SJCRH30 (cell line): ENCODE results near the gene CEP85. TPM values are rescaled to one million over a fixed set of nuclear protein-coding genes. Genes with fewer than 3 reads are reported as not detected.
A peak's percentile ranks its signal among the peaks of the same experiment; 100 is the strongest.

ENCODE experiments used
- DNase-seq, 2 experiments: peaks; one replicate each; pipeline ENCODE4 v3.0.0-alpha.2; 2015 to 2020
- H3K27ac ChIP-seq: fragments of 250-450 bp; sonication (Bioruptor Pico); 2 replicates; pipeline ENCODE4 v1.5.1; 2020; ENCODE audit warnings: mild to moderate bottlenecking, moderate library complexity
- H3K27me3 ChIP-seq: fragments of 250-450 bp; sonication (Bioruptor Pico); 2 replicates; pipeline ENCODE4 v1.5.1; 2020; ENCODE audit warnings: mild to moderate bottlenecking, moderate library complexity
- H3K36me3 ChIP-seq: fragments of 250-450 bp; sonication (Bioruptor Pico); 2 replicates; pipeline ENCODE4 v1.5.1; 2020; ENCODE audit warnings: mild to moderate bottlenecking, moderate library complexity
- H3K4me1 ChIP-seq: fragments of 250-450 bp; sonication (Bioruptor Pico); 2 replicates; pipeline ENCODE4 v1.5.1; 2020; ENCODE audit warnings: mild to moderate bottlenecking, moderate library complexity
- H3K4me3 ChIP-seq: fragments of 250-450 bp; sonication (Bioruptor Pico); 2 replicates; pipeline ENCODE4 v1.5.1; 2020; ENCODE audit warnings: mild to moderate bottlenecking, moderate library complexity
- H3K9me3 ChIP-seq: fragments of 250-450 bp; sonication (Bioruptor Pico); replicated peaks from 2 replicates; pipeline ENCODE4 v1.5.1; 2020; ENCODE audit warnings: mild to moderate bottlenecking, moderate library complexity
- total RNA-seq: library from RNA; depleted of rRNA; stranded (reverse); fragments of >200 nt; shearing (Covaris generic); gene quantifications from 2 replicates; pipeline ENCODE4 v1.2.3, GENCODE V29; 2014

The CEP85 gene
- total RNA-seq, 1 experiment from 2014 or later = 39.1 TPM

DNA sequence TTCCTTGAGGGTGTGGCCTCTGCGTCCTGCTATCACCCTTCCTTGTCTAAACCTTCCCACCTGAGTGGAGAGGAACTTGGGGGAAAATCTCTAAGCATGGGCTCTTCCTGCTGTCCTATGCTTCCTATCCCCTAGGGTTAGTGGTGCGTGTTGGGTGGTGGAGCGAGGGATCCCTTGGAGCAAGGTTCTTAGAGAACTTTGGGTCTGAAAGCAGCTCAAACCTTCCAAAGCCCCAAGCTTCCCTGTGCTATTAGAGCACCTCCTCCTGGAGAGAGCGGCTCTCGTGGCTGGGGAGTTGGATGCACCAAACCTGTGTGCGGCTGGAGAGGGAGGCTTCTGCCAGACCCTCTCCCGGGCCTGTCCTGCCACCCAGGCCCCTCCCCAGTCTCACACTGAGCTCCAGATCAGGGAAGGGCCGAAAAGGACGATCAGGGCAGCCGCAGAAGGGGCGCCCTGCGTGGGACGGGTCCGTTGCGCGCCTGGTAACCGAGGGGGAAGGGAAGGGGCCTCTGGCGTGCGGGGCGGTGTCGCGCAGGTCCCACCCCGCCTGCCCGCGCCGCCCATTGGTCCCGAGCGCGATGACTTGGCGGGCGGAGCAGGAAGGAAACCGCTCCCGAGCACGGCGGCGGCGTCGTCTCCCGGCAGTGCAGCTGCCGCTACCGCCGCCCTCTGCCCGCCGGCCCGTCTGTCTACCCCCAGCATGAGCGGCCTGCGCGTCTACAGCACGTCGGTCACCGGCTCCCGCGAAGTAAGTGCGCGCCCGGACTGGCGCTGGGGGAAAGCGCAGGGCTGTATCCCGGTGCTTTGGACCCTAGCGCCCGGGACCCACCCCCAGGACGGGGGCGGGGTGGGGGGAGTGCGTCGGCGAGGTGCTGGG is 45.7 kb downstream of the CEP85 start, which contains the start of gene SH3BGRL3:
Gene SH3BGRL3 (plus strand): TSS at position 631 of the 877 bp plus-strand sequence. CDS start 70 bp downstream, at position 701.
- peak within 1 kb of the TSS; percentile 68 for H3K4me3 ChIP-seq
- peaks cover 16% of the 10 kb centered on the region for H3K36me3 ChIP-seq
- H3K9me3 ChIP-seq = no peaks in the 10 kb centered on the region
- DNase-seq = peak; percentile 87 to 88
- H3K4me1 ChIP-seq = peaks cover 54% of the 10 kb centered on the region
- H3K27me3 ChIP-seq = no peaks in the 10 kb centered on the region
- H3K27ac ChIP-seq = peak within 1 kb of the TSS; percentile 74

GRCh38 chr1:26280333-26281042 is 46.5 kb downstream of the CEP85 start:
- Histone ChIP-seq H3K4me1 (peaks cover 55% of the 10 kb centered on the region), H3K27ac (peak overlapping the region; percentile 74), H3K27me3 (no peaks in the 10 kb centered on the region), H3K4me3 (peak overlapping the region; percentile 68), H3K36me3 (peaks cover 12% of the 10 kb centered on the region), H3K9me3 (no peaks in the 10 kb centered on the region)
- DNase-seq = peak; percentile 53 to 57

DNA sequence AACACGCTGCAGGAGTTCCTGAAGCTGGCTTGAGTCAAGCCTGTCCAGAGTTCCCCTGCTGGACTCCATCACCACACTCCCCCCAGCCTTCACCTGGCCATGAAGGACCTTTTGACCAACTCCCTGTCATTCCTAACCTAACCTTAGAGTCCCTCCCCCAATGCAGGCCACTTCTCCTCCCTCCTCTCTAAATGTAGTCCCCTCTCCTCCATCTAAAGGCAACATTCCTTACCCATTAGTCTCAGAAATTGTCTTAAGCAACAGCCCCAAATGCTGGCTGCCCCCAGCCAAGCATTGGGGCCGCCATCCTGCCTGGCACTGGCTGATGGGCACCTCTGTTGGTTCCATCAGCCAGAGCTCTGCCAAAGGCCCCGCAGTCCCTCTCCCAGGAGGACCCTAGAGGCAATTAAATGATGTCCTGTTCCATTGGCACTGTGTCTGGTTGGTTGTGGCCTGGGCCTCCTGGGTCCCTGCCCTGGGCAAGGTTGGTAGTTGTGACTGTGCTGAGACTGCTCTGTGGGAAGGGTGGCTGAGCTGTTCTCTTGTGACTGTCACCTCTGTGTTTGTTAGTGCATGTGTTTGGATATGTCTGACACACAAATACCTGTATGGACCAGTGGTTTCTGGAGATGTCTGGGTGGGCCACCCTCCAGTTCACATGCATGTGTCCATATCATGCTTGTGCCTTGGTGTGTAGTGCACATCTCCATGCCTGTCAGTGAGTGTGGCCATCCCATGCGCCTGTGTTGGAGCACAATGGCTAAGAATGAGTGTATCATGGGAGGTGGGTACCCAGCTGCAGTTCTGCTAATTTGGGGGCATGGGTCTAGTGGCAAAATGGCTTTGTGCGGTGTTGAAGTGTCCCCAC is 47.3 kb downstream of the CEP85 start:
- Histone ChIP-seq H3K4me1 (peaks cover 46% of the 10 kb centered on the region), H3K4me3 (no peak overlapping the region), H3K27me3 (no peaks in the 10 kb centered on the region), H3K36me3 (peaks cover 12% of the 10 kb centered on the region), H3K9me3 (no peaks in the 10 kb centered on the region), H3K27ac (no peak overlapping the region)
- no peak for DNase-seq

- Histone ChIP-seq H3K36me3 (peaks cover 8% of the 10 kb centered on the region), H3K27me3 (no peaks in the 10 kb centered on the region), H3K4me1 (peaks cover 44% of the 10 kb centered on the region), H3K27ac (no peak overlapping the region), H3K4me3 (no peak overlapping the region), H3K9me3 (no peaks in the 10 kb centered on the region)
- peak; percentile 38 to 51 for DNase-seq
Observed at GRCh38 chr1:26281971-26282370, 48.0 kb downstream of the CEP85 start.

DNA sequence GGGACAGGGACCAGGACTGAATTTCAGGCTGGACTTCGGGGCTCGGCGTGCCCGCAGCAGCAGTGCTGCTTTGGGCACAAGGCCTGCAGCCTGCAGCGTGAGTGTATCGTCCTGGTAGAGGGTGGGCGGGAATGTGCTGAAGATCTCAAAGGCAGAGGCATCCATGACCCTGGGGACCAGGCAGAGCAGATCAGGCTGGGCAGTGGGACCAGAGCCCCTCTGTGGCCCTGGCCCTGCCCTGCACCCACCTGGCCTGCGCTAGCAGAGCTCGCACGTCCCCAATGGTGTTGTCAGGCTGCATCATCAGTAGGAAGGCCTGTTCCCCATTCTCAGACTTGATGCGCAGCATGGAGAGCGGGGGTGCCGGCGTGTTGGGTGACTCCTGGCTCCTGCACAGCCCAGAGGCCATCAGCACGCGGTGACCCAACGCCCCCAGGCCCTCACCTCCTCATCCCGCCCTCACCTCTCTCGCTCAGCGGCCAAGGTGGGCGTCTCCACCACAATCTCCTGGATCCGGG is 48.5 kb downstream of the CEP85 start:
- Histone ChIP-seq H3K27me3 (no peaks in the 10 kb centered on the region), H3K9me3 (no peaks in the 10 kb centered on the region), H3K36me3 (peaks cover 3% of the 10 kb centered on the region), H3K27ac (no peak overlapping the region), H3K4me3 (no peak overlapping the region), H3K4me1 (peaks cover 44% of the 10 kb centered on the region)
- DNase-seq = no peak

- DNase-seq = no peak
Observed at GRCh38 chr1:26283279-26283853, 49.4 kb downstream of the CEP85 start.

GRCh38 chr1:26283871-26284596 is 50.0 kb downstream of the CEP85 start:
- Histone ChIP-seq H3K9me3 (no peaks in the 10 kb centered on the region), H3K27ac (no peak overlapping the region), H3K4me3 (no peak overlapping the region), H3K4me1 (peaks cover 33% of the 10 kb centered on the region), H3K27me3 (no peaks in the 10 kb centered on the region), H3K36me3 (no peaks in the 10 kb centered on the region)
- no peak for DNase-seq

More at GRCh38 chr1:26283279-26283853, 49.4 kb downstream of the CEP85 start:
- H3K27me3 ChIP-seq = no peaks in the 10 kb centered on the region
- H3K4me3 ChIP-seq = no peak overlapping the region
- no peaks in the 10 kb centered on the region for H3K36me3 ChIP-seq
- no peak overlapping the region for H3K27ac ChIP-seq
- H3K9me3 ChIP-seq = no peaks in the 10 kb centered on the region
- H3K4me1 ChIP-seq = peaks cover 39% of the 10 kb centered on the region

- DNase-seq = peak; percentile 72 to 77
- 0 out of 2 replicates have a peak overlapping the region, but pooled peaks have one; percentile 1 for H3K27ac ChIP-seq
- H3K4me1 ChIP-seq = peaks cover 30% of the 10 kb centered on the region
Observed at GRCh38 chr1:26284597-26285347, 50.8 kb downstream of the CEP85 start.

GRCh38 chr1:26285366-26286063 is 51.5 kb downstream of the CEP85 start:
- H3K27me3 ChIP-seq = no peaks in the 10 kb centered on the region
- no peaks in the 10 kb centered on the region for H3K9me3 ChIP-seq
- H3K36me3 ChIP-seq = no peaks in the 10 kb centered on the region
- no peak overlapping the region for H3K4me3 ChIP-seq
- peaks cover 30% of the 10 kb centered on the region for H3K4me1 ChIP-seq
- H3K27ac ChIP-seq = no peak overlapping the region
- peak; percentile 41 to 52 for DNase-seq

More at GRCh38 chr1:26284597-26285347, 50.8 kb downstream of the CEP85 start:
- H3K9me3 ChIP-seq = no peaks in the 10 kb centered on the region
- no peaks in the 10 kb centered on the region for H3K27me3 ChIP-seq
- H3K4me3 ChIP-seq = no peak overlapping the region
- H3K36me3 ChIP-seq = no peaks in the 10 kb centered on the region

DNA sequence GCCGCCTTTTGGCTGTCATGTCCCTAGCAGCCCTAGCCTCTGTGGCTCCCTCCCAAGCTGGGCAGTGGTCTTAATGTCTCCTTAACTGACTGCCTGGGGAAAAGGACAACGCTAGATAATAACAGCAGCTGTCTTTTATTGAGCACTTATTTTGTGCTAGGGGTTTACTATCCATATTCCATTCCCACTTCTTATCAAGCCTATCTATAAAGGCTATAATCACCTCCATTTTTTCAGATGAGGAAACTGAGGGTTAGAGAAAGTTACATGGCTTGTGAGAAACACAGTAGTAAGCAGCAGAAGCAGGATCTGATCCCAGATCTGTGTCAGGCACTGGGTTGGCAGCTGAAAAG is 52.0 kb downstream of the CEP85 start:
- Histone ChIP-seq H3K36me3 (no peaks in the 10 kb centered on the region), H3K27me3 (no peaks in the 10 kb centered on the region), H3K4me1 (peaks cover 30% of the 10 kb centered on the region)

DNA sequence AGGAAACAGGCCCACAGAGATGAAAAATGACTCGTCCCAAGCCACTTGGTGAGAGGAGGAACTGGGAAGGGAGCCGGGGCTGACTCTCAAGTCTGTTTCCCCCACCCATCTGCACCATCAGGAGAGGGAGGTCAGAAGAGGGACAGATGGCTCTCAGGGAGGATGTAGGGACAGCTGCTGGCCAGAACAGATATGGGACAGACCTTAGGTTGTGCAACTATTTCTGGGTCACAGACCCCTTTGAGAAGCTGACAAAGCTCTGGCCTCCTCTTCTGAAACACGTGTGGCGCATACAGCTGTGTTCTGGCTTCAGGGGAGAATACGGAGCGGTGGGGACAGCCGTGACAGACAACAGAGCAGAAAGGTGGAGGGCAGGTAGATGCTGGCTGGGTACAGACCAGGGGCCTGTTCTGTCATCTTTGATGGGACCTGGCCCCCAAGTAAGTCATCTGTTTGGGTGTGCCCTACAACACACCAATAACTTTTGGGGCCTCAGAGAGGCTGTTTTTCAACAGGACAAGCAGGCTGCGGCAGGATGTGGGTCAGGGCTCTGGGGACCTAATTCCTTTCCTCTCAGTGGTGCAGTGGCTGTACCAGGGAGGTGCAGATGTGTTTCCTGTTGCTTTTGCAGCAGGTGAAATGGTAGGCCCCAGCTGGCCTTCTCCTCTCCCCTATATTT is 53.2 kb downstream of the CEP85 start:
- no peaks in the 10 kb centered on the region for H3K27me3 ChIP-seq
- H3K9me3 ChIP-seq = no peaks in the 10 kb centered on the region
- peaks cover 23% of the 10 kb centered on the region for H3K4me1 ChIP-seq
- no peaks in the 10 kb centered on the region for H3K36me3 ChIP-seq
- peak; percentile 40 to 62 for DNase-seq
- no peak overlapping the region for H3K4me3 ChIP-seq
- H3K27ac ChIP-seq = peak overlapping the region; percentile 39

More for the DNA sequence above, 52.0 kb downstream of the CEP85 start:
- DNase-seq = no peak
- no peak overlapping the region for H3K4me3 ChIP-seq
- H3K27ac ChIP-seq = no peak overlapping the region
- no peaks in the 10 kb centered on the region for H3K9me3 ChIP-seq

GRCh38 chr1:26287811-26288210 is 53.8 kb downstream of the CEP85 start:
- H3K36me3 ChIP-seq = no peaks in the 10 kb centered on the region
- peaks cover 23% of the 10 kb centered on the region for H3K4me1 ChIP-seq
- no peak overlapping the region for H3K27ac ChIP-seq
- no peak for DNase-seq
- no peaks in the 10 kb centered on the region for H3K9me3 ChIP-seq
- H3K27me3 ChIP-seq = no peaks in the 10 kb centered on the region
- no peak overlapping the region for H3K4me3 ChIP-seq
